GM23338 (cell line): ENCODE measurements around the gene RAB21.

ENCODE experiments used
- CREB1 ChIP-seq: fragments of 250-450 bp; sonication (Bioruptor Pico); IDR thresholded peaks from 2 replicates; pipeline ENCODE4 v1.5.0; 2020; ENCODE audit warnings: low read depth, mild to moderate bottlenecking, moderate library complexity
- EZH2 ChIP-seq: fragments of 200-600 bp; sonication (generic); IDR thresholded peaks from one replicate; pipeline ENCODE4 v1.8.0; 2017; ENCODE audit warnings: antibody characterized with exemption, mild to moderate bottlenecking, low read depth; ENCODE audit not compliant: unreplicated experiment
- EZH2phosphoT487 ChIP-seq: fragments of 200-600 bp; sonication (generic); IDR thresholded peaks from one replicate; pipeline ENCODE4 v1.8.1; 2018; ENCODE audit warnings: antibody characterized with exemption; ENCODE audit not compliant: unreplicated experiment
- JUNB ChIP-seq: IDR thresholded peaks from one replicate; pipeline ENCODE4 v1.6.1; 2016; ENCODE audit warnings: antibody characterized with exemption; ENCODE audit not compliant: unreplicated experiment
- NANOG ChIP-seq: IDR thresholded peaks from 2 replicates; pipeline ENCODE4 v1.6.1; 2016; ENCODE audit warnings: antibody characterized with exemption, borderline replicate concordance
- POLR2AphosphoS5 ChIP-seq: IDR thresholded peaks from 2 replicates; pipeline ENCODE4 v1.6.1; 2016; ENCODE audit warnings: antibody characterized with exemption, low read depth
- ZNF114 ChIP-seq: fragments of 250-450 bp; sonication (Bioruptor Pico); IDR thresholded peaks from 2 replicates; pipeline ENCODE4 v1.5.0; 2020; ENCODE audit warnings: mild to moderate bottlenecking, moderate library complexity
- ZNF331 ChIP-seq: fragments of 250-450 bp; sonication (Bioruptor Pico); IDR thresholded peaks from 2 replicates; pipeline ENCODE4 v1.5.0; 2020; ENCODE audit warnings: low read depth, mild to moderate bottlenecking, moderate library complexity
- TF ChIP-seq, protein P1 (sequence below), 2 experiments: fragments of 200-600 bp in 1 of 2; sonication (generic) in 1 of 2; conservative IDR thresholded peaks; 2 replicates each; pipeline versions ENCODE4 v1.5.1 to v1.6.1; 2016 to 2017; ENCODE audit warnings: antibody characterized with exemption in 2 of 2, low read depth in 2 of 2, mild to moderate bottlenecking in 2 of 2, moderate library complexity in 1 of 2
- TF ChIP-seq, protein P2 (sequence below): IDR thresholded peaks from one replicate; pipeline ENCODE4 v1.6.1; 2018; ENCODE audit warnings: antibody characterized with exemption; ENCODE audit not compliant: unreplicated experiment
- TF ChIP-seq, protein P3 (sequence below): fragments of 250-450 bp; sonication (Bioruptor Pico); IDR thresholded peaks from 2 replicates; pipeline ENCODE4 v1.5.0; 2020; ENCODE audit warnings: mild to moderate bottlenecking, moderate library complexity
- TF ChIP-seq, protein P4 (sequence below): IDR thresholded peaks from 2 replicates; pipeline ENCODE4 v1.6.1; 2016; ENCODE audit warnings: antibody characterized with exemption

DNA sequence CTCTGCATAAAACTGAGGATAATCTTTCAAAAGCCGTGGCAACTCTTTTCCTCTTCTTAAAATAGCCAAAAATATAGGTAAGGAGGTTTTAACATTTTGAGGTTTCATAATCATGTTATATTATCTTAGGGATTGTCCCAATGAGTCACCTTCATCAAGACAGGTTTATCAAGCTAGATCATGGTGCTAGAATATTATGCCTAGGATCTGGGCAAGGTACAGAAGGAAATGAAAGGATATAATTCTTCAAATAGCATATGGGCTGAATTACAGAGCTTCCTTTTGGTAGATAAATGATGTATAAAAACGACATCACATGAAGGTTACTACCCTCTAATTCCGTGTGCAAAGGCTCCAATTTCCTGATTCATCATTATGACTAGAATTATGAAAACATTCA is 56.3 kb downstream of the RAB21 start:
- TF ChIP-seq, protein P1, sequence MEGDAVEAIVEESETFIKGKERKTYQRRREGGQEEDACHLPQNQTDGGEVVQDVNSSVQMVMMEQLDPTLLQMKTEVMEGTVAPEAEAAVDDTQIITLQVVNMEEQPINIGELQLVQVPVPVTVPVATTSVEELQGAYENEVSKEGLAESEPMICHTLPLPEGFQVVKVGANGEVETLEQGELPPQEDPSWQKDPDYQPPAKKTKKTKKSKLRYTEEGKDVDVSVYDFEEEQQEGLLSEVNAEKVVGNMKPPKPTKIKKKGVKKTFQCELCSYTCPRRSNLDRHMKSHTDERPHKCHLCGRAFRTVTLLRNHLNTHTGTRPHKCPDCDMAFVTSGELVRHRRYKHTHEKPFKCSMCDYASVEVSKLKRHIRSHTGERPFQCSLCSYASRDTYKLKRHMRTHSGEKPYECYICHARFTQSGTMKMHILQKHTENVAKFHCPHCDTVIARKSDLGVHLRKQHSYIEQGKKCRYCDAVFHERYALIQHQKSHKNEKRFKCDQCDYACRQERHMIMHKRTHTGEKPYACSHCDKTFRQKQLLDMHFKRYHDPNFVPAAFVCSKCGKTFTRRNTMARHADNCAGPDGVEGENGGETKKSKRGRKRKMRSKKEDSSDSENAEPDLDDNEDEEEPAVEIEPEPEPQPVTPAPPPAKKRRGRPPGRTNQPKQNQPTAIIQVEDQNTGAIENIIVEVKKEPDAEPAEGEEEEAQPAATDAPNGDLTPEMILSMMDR (conservative IDR thresholded peaks at IDR 0.05; ENCODE audit: low read depth in 2 of 2): no peak
- no peak for TF ChIP-seq POLR2AphosphoS5
- TF ChIP-seq EZH2: no peak
- TF ChIP-seq JUNB: no peak
- TF ChIP-seq EZH2phosphoT487: no peak
- TF ChIP-seq, protein P2, sequence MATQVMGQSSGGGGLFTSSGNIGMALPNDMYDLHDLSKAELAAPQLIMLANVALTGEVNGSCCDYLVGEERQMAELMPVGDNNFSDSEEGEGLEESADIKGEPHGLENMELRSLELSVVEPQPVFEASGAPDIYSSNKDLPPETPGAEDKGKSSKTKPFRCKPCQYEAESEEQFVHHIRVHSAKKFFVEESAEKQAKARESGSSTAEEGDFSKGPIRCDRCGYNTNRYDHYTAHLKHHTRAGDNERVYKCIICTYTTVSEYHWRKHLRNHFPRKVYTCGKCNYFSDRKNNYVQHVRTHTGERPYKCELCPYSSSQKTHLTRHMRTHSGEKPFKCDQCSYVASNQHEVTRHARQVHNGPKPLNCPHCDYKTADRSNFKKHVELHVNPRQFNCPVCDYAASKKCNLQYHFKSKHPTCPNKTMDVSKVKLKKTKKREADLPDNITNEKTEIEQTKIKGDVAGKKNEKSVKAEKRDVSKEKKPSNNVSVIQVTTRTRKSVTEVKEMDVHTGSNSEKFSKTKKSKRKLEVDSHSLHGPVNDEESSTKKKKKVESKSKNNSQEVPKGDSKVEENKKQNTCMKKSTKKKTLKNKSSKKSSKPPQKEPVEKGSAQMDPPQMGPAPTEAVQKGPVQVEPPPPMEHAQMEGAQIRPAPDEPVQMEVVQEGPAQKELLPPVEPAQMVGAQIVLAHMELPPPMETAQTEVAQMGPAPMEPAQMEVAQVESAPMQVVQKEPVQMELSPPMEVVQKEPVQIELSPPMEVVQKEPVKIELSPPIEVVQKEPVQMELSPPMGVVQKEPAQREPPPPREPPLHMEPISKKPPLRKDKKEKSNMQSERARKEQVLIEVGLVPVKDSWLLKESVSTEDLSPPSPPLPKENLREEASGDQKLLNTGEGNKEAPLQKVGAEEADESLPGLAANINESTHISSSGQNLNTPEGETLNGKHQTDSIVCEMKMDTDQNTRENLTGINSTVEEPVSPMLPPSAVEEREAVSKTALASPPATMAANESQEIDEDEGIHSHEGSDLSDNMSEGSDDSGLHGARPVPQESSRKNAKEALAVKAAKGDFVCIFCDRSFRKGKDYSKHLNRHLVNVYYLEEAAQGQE: no peak
- no peak for TF ChIP-seq NANOG
- TF ChIP-seq CREB1 (CRISPR knock-in tag): no peak
- no peak for TF ChIP-seq ZNF114
- no peak for TF ChIP-seq ZNF331 (CRISPR knock-in tag)
- TF ChIP-seq, protein P3, sequence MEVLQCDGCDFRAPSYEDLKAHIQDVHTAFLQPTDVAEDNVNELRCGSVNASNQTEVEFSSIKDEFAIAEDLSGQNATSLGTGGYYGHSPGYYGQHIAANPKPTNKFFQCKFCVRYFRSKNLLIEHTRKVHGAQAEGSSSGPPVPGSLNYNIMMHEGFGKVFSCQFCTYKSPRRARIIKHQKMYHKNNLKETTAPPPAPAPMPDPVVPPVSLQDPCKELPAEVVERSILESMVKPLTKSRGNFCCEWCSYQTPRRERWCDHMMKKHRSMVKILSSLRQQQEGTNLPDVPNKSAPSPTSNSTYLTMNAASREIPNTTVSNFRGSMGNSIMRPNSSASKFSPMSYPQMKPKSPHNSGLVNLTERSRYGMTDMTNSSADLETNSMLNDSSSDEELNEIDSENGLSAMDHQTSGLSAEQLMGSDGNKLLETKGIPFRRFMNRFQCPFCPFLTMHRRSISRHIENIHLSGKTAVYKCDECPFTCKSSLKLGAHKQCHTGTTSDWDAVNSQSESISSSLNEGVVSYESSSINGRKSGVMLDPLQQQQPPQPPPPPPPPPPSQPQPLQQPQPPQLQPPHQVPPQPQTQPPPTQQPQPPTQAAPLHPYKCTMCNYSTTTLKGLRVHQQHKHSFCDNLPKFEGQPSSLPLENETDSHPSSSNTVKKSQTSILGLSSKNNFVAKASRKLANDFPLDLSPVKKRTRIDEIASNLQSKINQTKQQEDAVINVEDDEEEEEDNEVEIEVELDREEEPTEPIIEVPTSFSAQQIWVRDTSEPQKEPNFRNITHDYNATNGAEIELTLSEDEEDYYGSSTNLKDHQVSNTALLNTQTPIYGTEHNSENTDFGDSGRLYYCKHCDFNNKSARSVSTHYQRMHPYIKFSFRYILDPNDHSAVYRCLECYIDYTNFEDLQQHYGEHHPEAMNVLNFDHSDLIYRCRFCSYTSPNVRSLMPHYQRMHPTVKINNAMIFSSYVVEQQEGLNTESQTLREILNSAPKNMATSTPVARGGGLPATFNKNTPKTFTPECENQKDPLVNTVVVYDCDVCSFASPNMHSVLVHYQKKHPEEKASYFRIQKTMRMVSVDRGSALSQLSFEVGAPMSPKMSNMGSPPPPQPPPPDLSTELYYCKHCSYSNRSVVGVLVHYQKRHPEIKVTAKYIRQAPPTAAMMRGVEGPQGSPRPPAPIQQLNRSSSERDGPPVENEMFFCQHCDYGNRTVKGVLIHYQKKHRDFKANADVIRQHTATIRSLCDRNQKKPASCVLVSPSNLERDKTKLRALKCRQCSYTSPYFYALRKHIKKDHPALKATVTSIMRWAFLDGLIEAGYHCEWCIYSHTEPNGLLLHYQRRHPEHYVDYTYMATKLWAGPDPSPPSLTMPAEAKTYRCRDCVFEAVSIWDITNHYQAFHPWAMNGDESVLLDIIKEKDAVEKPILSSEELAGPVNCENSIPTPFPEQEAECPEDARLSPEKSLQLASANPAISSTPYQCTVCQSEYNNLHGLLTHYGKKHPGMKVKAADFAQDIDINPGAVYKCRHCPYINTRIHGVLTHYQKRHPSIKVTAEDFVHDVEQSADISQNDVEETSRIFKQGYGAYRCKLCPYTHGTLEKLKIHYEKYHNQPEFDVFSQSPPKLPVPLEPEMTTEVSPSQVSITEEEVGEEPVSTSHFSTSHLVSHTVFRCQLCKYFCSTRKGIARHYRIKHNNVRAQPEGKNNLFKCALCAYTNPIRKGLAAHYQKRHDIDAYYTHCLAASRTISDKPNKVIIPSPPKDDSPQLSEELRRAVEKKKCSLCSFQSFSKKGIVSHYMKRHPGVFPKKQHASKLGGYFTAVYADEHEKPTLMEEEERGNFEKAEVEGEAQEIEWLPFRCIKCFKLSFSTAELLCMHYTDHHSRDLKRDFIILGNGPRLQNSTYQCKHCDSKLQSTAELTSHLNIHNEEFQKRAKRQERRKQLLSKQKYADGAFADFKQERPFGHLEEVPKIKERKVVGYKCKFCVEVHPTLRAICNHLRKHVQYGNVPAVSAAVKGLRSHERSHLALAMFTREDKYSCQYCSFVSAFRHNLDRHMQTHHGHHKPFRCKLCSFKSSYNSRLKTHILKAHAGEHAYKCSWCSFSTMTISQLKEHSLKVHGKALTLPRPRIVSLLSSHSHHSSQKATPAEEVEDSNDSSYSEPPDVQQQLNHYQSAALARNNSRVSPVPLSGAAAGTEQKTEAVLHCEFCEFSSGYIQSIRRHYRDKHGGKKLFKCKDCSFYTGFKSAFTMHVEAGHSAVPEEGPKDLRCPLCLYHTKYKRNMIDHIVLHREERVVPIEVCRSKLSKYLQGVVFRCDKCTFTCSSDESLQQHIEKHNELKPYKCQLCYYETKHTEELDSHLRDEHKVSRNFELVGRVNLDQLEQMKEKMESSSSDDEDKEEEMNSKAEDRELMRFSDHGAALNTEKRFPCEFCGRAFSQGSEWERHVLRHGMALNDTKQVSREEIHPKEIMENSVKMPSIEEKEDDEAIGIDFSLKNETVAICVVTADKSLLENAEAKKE (CRISPR knock-in tag): no peak
- TF ChIP-seq, protein P4, sequence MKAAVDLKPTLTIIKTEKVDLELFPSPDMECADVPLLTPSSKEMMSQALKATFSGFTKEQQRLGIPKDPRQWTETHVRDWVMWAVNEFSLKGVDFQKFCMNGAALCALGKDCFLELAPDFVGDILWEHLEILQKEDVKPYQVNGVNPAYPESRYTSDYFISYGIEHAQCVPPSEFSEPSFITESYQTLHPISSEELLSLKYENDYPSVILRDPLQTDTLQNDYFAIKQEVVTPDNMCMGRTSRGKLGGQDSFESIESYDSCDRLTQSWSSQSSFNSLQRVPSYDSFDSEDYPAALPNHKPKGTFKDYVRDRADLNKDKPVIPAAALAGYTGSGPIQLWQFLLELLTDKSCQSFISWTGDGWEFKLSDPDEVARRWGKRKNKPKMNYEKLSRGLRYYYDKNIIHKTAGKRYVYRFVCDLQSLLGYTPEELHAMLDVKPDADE: no peak
